CD4-positive, alpha-beta T cell treated with Interleukin-6 at 100 ng/mL for 8 hours (primary cell): ENCODE results near the gene ZNF211.

Source experiments
- DNase-seq: peaks from one replicate; pipeline ENCODE4 v3.0.0-alpha.2; 2020; ENCODE audit warnings: mixed read lengths, low spot score

ZNF211 gene

DNA sequence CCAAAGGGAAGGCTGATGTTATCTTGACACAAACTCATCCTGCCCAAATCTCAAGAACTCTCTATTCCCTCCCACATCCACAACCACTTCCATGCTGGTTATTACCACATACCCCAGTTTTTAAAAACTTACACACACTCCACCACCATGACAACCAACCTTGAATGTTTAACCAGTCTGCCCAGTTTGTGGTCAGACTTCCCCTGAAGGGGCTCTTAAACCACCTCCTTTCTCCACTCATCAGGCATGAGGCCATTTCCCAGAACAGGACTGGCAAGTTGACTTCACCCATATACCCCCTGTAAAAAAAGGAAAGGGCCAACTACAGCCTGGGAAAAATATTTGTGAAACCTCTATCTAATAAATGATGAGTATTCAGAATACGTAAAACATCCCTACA, 23.4 kb downstream of the ZNF211 start:
- no peak for DNase-seq

DNA sequence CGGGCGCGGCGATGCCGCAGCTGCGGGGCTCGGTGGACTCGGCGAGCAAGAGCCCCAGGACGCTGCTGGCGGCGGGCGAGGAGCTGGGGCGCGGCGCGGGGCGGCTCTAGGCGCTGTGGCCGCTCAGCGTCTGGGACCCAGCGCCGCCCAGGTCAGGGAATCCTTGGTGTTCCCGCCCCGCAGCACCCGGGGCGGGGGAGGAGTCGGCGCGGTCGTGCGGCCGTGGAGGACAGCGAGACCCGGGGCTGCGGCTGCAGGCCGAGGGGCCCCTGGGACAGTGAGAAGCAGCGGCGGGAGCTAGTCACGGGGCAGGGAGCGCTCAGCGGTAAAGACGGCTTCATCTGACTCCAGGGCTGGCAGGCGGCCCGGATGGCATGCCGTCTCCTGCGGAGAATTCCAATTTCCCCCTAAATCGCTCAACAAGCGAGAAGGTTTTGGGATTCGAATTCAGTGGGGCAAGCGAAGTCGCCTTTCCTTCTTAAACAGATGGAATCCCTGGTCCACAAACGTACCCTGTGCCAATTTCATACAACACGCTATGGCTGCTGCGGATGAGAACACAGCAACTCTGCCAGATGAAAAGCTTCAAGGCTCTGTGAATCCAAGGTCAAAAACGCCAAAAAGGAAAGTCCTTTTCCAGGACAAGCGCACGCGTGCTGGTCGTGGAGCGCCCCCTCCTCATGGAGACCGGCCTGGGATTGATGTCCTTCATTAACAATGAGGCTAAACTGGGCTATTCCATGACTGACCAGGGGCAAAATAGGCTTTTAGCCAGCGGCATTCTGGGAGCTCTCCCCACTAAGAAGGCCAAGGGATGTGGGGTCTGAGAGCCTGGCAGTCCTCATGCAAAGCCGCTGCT, 31.5 kb downstream of the ZNF211 start:
- DNase-seq = no peak

DNA sequence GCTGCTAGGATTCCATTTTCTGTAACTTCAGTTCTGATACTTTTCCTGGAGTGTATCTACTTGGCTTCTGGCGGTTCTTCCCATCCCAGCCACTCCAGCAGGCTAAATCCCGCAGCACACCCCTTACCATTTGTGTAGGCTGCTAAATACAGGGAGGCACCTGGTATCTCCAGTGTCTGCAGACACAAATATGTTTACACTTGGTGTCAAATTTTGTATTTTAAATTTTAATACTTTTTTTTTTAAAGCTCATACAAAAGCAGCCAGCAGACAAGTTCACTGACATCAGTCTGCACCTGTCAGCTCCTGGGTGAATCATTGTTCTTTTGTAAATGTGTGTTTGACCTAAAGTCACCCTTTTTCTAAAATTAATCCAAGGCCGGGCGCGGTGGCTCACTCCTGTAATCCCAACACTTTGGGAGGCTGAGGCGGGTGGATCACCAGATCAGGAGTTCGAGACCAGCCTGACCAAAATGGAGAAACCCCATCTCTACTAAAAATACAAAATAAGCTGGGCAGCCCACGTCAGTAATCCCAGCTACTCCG, 32.4 kb downstream of the ZNF211 start:
- DNase-seq = no peak

DNA sequence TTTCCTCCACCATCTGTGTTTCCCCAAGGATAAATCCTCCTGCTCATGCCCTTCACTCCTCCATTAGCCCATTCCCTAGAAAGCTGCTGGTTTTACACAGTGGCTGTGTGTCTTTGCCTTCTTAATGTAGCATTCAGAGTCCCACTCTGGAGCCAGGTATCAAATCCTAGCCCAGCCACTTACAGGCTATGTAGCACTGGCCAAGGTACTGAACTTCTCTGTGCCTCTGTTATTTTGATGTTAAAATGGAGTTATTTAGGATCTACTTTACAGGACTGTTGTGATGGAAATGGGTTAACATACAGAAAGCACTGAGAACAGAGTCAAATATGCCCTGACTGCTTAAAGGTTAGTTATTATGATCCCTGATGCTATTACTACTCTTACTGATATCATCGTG, 34.3 kb downstream of the ZNF211 start:
- no peak for DNase-seq

GRCh38 chr19:57668635-57669034, 35.7 kb downstream of the ZNF211 start, which contains the start of gene ZSCAN4:
TSS of gene ZSCAN4 (plus strand) at chr19:57668935. CDS start at chr19:57676146, 7,211 bp downstream.
- DNase-seq = no peak

- no peak for DNase-seq
Observed at GRCh38 chr19:57671124-57671895, 38.3 kb downstream of the ZNF211 start.

GRCh38 chr19:57672466-57672865, 39.5 kb downstream of the ZNF211 start:
- DNase-seq = no peak

GRCh38 chr19:57675881-57676280, 42.9 kb downstream of the ZNF211 start:
- DNase-seq = no peak

GRCh38 chr19:57682226-57682766, 49.3 kb downstream of the ZNF211 start:
- DNase-seq = no peak

DNA sequence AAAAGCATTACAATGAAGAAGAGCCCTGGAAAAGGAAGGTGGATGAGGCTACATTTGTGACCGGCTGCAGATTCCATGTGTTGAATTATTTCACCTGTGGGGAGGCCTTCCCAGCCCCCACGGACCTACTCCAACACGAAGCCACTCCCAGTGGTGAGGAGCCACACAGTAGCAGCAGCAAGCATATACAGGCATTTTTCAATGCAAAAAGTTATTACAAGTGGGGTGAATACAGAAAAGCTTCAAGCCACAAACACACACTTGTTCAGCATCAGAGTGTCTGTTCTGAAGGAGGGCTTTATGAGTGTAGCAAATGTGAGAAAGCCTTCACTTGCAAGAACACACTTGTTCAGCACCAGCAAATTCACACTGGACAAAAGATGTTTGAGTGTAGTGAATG, 53.8 kb downstream of the ZNF211 start:
- no peak for DNase-seq

- no peak for DNase-seq
Observed at GRCh38 chr19:57687363-57688010, 54.5 kb downstream of the ZNF211 start.

DNA sequence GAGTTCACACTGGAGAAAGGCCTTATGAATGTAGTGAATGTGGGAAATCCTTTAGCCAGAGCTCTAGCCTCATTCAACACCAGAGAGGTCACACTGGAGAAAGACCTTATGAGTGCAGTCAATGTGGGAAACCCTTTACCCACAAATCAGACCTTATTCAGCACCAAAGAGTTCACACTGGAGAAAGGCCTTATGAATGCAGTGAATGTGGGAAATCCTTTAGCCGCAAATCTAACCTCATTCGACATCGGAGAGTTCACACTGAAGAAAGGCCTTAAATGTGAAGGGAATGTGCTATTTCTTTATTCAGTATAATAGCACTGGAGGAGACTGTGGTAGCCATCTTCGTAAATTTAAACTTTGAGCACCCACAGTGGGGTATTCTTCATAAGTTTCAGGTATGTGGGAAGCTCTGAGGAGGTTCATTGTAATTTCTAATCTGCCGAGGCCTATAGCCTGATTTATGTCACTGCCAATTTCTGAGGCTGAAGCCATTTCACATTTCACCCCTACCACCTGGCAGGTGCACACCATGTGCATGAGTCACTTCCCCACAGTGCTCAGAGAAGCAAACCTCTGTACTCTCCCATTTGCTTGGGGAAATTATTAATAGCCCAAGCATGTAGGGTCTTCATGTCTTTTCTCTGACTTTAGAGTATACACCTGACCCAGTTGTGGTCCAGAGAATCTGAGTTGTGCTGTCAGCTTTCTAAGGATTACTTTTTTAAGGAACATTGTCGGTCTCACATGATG, 55.2 kb downstream of the ZNF211 start:
- no peak for DNase-seq

DNA sequence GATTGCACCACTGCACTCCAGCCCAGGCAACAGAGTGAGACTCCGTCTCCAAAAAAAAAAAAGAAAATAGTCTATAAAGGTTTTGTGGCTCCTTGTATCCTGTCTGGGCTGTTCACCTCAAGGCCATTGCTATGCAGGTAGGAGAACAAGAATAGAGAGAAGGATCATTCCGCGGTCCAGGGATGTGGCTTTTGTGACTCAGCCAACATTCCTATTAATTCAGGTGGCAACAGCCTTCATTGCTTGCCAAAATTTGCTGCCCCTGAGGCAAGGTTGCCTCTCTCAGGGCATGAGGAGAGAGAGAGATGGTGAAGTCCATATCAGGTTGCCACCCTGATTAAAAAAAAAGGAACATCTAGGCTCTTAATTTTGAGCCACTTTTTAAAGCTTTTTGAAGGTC, 56.8 kb downstream of the ZNF211 start:
- no peak for DNase-seq
